GM18858 (cell line): ENCODE data around the gene MCTP1.
"Not testable (repeated sequence)": the region's sequence is repeated elsewhere in the genome, so short reads cannot be mapped to it uniquely, and the experiment has no call there.

ENCODE experiments used
- ATAC-seq: cut with Tn5 transposase; IDR thresholded peaks from one replicate; pipeline ENCODE4 v1.9.1; 2021; ENCODE audit not compliant: unreplicated experiment

MCTP1 gene

DNA sequence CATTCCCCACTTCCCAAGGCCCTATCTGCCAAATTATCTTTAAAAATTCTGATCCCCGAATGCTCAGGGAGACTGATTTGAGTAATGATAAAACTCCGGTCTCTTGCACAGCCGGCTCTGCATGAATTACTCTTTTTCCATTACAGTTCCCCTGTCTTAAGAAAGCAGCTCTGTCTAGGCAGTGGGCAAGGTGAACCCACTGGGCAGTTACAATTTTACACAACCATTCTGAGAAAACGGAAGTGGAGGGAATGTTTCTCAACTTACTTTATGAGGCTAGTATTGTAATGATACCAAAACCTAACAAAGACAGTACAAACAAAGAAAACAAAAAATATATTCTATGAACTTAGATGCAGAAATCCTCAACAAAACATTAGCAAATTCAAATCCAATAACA lies 100.0 kb downstream of the MCTP1 start:
- no peak for ATAC-seq

DNA sequence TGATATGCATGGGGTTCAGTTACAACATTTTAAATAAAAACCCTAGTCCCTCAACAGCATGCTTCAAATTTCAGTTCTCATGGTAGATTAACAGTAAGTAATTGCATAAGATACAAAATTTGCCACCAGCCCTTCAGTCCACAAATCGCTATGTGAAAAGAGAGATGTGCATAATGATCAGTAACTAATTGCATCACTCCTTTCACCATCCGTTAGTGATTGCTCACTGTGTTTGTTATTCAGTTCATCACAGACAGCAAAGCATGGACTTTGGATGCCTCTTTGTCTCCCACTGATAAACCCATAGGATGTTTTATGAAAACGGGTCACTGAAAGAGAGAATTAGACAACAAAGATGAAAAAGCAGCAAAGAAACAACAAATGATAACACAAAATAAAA lies 103.2 kb downstream of the MCTP1 start:
- ATAC-seq = no peak

GRCh38 chr5:95178046-95178651 lies 106.7 kb downstream of the MCTP1 start:
- no peak for ATAC-seq

- no peak for ATAC-seq
Observed at GRCh38 chr5:95177456-95177855, 107.4 kb downstream of the MCTP1 start.

DNA sequence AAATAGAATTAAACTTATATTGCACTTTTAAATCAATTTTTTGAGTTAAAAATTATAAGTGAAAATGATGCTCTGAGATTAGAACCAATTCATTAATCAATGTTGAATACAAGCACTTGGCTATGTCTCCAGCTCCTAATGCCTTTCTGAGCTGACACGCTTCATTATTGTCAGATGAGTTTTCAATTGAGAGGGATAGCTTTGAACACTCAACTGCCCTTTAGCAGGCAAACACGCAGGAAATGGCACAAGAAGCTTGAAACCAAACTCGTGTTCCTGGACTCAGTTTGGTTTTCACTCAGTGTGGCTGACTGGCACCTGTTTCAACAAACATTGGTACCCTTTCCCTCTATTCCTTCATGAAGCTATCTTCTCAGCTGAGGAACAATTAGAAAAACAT lies 109.8 kb downstream of the MCTP1 start:
- ATAC-seq = no peak

DNA sequence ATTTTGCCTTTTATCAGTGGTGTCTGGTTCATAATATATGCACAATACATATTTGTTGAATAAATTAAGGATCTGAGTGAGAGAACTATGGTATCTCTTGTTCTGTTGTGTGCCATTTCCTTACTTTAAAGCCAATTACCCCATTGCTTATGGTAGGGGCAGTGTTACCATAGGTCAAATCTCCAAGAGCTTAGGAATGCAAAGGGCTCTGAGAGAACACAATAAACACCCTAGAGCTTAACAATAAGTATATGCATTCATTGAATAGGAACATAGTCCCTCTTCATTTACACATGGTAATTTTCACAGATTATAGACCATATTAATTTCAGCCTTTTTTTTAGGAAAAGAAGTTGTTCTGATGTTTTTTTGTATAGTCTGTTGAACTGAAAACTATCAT lies 112.2 kb downstream of the MCTP1 start:
- no peak for ATAC-seq

DNA sequence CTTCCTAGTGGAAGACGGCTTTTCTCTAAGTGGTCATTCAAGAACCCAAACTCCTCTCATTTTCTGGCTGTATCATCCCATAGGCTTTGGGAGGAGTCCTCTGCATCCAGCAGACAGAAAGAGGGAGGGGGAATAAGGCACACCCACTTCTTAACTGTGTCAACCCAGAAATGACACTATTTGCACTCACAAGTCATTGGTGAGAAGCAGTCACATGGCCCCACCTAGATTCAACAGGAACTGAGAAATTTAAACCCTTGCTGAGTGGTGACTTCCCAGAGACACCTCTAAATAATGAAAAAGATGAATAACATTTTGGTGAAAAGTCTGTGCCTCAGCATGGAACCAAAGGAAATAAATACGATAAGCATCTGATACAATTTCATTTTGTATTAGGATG lies 120.0 kb downstream of the MCTP1 start:
- no peak for ATAC-seq

- no peak for ATAC-seq
Observed at GRCh38 chr5:95163079-95163478, 121.8 kb downstream of the MCTP1 start.

DNA sequence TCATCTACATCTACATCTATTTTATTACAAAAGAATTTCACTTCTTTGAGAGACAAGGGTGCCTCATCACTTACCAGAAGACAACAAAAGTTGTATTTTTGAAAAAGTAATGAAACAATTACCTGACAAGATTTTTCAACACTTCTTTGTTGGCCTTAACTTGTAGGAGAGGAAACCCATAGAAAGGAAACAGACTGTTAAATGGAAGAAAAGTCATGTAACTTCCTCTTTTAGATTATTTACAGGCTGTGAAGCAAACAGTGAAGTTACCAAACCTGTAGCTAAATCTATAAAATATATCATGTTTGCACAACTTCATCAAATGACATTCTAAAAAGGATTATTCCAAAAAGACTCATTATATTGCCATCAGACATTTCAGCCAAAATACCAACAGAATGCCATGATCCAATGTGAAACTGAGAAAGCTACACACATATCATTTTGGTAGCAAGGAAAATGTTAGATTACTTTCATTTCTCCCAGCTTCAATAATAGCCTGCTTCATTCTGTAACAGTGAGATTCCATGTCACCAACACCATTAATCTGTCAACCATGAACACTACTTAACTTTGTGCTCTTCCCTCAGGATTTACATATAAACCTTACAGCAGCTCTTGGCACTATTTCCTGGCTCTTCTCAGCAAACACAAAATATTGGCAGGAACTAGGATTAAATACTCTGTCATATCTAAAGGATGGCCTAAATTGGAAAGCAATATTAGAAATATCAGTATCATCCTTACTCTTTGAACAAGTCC lies 122.5 kb downstream of the MCTP1 start:
- no peak for ATAC-seq

DNA sequence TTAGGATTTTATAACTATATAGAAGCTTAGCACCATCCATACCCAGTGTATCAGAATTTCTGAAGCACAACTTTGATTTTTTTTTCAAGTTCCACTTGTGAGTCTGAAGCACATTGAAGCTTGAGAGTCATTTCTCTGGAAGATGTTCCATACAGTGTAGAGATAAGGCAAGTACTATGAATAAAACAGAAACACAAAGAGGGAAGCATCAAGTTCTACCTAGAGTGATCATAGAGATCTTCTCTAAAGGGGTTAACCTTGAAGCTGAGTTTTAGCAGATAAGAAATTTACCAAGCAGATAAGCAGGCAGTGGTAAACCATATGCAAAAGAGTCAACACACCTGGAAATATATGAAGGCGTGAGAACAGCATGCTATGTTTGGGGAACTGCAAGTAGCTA lies 125.3 kb downstream of the MCTP1 start:
- ATAC-seq = no peak

DNA sequence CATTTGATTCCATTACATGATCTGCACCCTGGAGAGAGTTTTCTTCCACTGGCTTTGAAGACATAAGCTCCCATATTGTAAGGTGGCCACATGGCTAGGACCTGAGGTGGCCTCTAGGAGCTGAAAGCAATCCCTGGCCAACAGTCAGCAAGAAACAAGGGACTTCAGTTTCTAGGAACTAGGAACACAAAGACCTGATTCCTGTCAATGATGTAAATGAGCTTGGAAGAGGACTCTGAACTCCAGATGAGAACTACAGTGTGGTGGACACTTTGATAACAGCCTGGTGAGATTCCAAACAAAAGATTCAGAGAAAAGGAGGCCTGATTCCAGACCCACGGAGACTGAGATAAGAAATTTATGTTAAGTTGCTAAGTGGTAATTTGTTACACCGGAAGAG lies 129.0 kb downstream of the MCTP1 start:
- no peak for ATAC-seq

DNA sequence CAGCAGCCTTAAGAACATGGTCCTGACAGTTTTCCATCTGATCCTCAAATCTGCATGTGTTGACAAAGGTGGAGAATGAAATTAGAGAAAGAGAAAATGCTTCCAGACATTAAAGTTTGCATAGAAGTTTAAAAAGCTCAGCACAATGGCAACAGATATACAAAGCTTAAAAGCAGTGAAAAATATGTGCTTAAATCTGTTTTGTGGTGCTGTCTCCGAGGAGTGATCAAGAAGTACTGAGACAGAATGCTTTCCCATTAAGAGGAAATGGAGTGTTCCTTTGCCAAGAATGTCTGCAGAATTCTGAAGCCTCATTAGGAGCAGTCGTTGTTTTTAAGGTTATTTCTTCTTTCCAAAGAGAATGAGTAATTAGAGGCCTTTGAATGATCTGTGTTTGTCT lies 131.4 kb downstream of the MCTP1 start:
- ATAC-seq = no peak

GRCh38 chr5:95152535-95152934 lies 132.4 kb downstream of the MCTP1 start:
- ATAC-seq = no peak

DNA sequence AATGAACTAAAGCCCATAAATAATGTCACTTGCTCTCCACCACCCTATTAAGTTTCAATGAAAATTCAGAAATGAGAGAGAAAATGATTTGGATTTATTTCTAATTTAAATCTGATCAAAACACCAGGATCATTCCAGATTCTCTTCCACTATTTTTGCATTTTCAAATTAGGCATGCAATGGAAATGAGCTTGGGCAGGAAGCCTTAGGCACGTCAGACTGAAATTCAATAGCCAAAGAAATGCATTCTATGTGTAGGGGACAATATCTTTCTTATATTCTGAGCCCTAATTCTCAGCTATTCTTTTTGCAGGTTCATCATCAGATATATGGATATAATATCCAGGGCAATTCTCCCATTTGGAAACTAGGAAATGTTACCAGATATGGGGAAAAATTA lies 132.8 kb downstream of the MCTP1 start:
- ATAC-seq = no peak

- ATAC-seq = no peak
Observed at GRCh38 chr5:95151694-95152093, 133.2 kb downstream of the MCTP1 start.

DNA sequence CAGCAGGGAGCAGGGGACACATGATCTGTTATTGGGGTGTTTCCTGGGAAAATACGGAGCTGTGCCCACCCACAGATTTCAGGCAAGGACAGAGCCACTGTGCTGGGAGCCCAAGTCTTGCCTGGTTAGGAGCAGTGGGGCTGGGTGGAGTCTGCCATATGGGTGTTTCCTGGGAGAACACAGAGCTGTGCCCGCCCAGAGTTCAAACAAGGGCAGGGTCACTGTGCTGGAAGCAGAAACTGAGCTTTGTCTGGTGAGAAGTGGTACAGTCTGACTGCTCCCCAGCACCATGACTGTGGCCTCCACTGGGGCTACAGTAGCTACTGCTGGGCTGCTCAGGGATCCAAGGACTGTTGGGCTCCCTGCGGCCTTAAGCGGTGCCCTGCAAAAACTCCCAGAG lies 135.5 kb downstream of the MCTP1 start:
- ATAC-seq = no peak

DNA sequence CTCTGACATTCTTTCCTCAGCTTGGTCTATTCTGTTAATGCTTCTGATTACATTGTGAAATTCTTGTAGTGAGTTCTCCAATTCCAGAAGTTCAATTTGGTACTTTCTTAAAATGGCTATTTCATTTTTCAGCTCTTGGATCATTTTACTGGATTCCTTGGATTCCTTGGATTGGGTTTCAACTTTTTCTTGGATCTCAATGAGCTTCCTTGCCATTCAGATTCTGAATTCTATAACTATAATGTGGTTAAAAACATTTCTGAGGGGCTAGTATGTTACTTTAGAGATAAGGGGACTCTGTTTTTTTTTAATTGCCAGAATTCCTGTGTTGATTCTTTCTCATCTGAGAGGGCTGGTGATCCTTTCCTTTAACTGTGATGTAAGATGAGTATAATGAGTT lies 136.4 kb downstream of the MCTP1 start:
- ATAC-seq = no peak

GRCh38 chr5:95143858-95144257 lies 141.0 kb downstream of the MCTP1 start:
- ATAC-seq = not testable (repeated sequence)

DNA sequence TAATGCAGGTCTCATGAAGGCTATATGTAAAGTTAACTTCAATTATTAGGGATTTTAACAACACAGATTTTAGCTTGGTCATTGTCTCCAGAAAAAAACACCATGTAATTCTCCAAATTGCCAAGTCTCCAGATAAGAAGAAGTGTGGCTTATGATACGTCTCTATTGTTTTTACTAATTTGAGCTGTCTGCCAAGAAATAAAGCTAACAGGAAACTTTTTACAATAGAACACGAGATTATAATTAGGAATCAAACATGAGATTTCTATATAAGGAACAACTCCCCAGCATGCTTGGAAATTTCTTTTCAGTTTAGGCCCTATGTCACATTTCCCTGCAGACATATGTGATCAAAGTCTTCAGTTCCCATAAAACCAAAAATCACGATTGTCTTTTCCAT lies 142.7 kb downstream of the MCTP1 start:
- ATAC-seq = no peak

GRCh38 chr5:95141141-95141540 lies 143.8 kb downstream of the MCTP1 start:
- no peak for ATAC-seq

GRCh38 chr5:95134326-95134725 lies 150.6 kb downstream of the MCTP1 start:
- no peak for ATAC-seq

DNA sequence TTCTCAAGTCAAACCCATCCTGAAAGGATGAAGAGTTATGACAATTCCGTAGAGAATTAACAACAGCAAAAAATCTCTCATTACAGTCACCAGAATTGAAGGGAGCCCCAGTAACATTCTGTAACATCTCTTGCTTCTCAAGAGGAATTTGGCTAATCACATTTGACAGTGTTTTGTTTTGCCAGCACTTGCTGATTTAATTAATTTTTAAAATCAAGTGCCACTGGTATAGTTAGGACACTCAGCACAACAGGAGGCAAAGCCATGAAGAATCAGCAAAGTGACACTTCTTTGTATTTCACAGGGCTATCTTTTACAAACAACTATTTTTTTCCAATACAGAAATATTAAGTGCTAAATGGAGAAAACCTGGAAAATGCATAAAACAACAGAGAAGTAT lies 152.8 kb downstream of the MCTP1 start:
- ATAC-seq = no peak

DNA sequence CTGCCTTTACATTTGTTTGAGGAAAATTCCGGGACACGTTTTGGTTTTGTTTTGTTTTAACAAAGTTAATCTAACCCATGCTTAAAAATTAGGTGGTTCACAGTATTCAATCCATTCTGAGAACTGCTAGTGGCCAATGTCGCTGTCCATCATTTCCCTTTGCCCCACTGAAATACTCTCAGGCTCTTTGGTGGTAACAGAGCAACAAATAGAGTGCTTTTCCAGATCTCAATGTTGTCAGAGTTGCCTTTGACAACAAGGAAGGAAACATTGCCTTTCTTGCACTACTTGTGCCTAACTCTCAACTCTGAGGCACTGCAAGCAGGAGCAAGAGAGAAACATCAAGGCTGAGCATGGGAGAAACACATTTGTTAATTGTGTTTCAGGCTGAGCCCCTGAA lies 154.0 kb downstream of the MCTP1 start:
- ATAC-seq = no peak
